Activated T-cell treated with anti-CD3 and anti-CD28 coated beads, Interleukin-2, amount 50 U/mL, for 72 hours (primary cell): Measurements from ENCODE around the gene CCL22. TPM values are rescaled to one million over a fixed set of nuclear protein-coding genes. Genes with fewer than 3 reads are reported as not detected.
"Not testable (repeated sequence)": the region's sequence is repeated elsewhere in the genome, so short reads cannot be mapped to it uniquely, and the experiment has no call there.

Experiments used
- ATAC-seq, 2 donors: fragments of 150-1000 bp; cut with Tn5 transposase; replicated peaks in 1 of 2; 2 replicates each; pipeline ENCODE4 v1.10.0; 2021; ENCODE audit warnings: moderate library complexity in 2 of 2, mild to moderate bottlenecking in 1 of 2
- DNase-seq, 2 donors: peaks; one replicate each; pipeline ENCODE4 v3.0.0; 2021 to 2022; ENCODE audit warnings: mixed read lengths in 1 of 2
- H3K27ac Mint-ChIP-seq: one replicate; pipeline ENCODE4 v1.8.0; 2022; ENCODE audit warnings: mild to moderate bottlenecking, moderate library complexity, mixed read lengths
- H3K27me3 Mint-ChIP-seq: one replicate; pipeline ENCODE4 v1.8.0; 2022; ENCODE audit warnings: low read depth, mixed read lengths
- H3K36me3 Mint-ChIP-seq, 2 donors: one replicate each; pipeline ENCODE4 v1.8.0; 2022; ENCODE audit warnings: mixed read lengths in 2 of 2, mild to moderate bottlenecking in 1 of 2; ENCODE audit not compliant: insufficient read depth in 2 of 2
- H3K4me1 Mint-ChIP-seq: one replicate; pipeline ENCODE4 v1.8.0; 2022; ENCODE audit warnings: low read depth, mixed read lengths
- H3K4me3 Mint-ChIP-seq, 2 donors: one replicate each; pipeline ENCODE4 v1.8.0; 2022; ENCODE audit warnings: mild to moderate bottlenecking in 2 of 2, mixed read lengths in 2 of 2, moderate library complexity in 2 of 2
- H3K9me3 Mint-ChIP-seq, 2 donors: one replicate each; pipeline ENCODE4 v1.8.0; 2022; ENCODE audit warnings: mixed read lengths in 2 of 2
- total RNA-seq, 2 donors: library from RNA; stranded (reverse); gene quantifications; one replicate each; pipeline ENCODE4 v1.2.3, GENCODE V29; 2022

The CCL22 gene
- total RNA-seq, 2 donors from 2014 or later: 4.6 to 8.0 TPM

- Mint-ChIP-seq H3K36me3 (no peaks in the 10 kb centered on the region), H3K4me3 (no peak overlapping the region), H3K9me3 (no peaks in the 10 kb centered on the region), H3K4me1 (no peaks in the 10 kb centered on the region), H3K27ac (no peak overlapping the region), H3K27me3 (no peaks in the 10 kb centered on the region)
- DNase-seq (no peak), ATAC-seq (no peak)
Measured at GRCh38 chr16:57396786-57397185, 38.2 kb downstream of the CCL22 start.

DNA sequence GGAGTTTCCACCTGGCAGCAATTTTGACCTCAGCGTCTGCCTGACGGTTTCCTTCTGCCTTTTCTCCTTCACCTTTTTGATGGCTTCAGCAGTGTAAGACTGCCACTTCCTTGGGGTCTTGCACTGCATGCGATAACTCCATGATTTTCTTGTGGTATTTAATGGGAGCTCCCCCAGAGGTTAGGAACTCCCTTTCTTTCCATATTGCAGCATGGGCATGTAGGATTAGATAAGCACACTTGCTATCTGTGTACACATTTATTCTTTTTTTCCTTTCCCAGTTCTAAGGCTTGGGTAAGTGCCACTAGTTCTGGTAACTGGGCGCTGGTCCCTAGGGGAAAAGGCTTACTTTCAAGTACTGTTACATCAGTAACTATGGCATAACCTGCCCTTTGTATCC, 38.9 kb downstream of the CCL22 start:
- not testable (repeated sequence) for H3K9me3 Mint-ChIP-seq, DNase-seq, H3K4me3 Mint-ChIP-seq, H3K27ac Mint-ChIP-seq, H3K36me3 Mint-ChIP-seq, H3K27me3 Mint-ChIP-seq, ATAC-seq, H3K4me1 Mint-ChIP-seq

DNA sequence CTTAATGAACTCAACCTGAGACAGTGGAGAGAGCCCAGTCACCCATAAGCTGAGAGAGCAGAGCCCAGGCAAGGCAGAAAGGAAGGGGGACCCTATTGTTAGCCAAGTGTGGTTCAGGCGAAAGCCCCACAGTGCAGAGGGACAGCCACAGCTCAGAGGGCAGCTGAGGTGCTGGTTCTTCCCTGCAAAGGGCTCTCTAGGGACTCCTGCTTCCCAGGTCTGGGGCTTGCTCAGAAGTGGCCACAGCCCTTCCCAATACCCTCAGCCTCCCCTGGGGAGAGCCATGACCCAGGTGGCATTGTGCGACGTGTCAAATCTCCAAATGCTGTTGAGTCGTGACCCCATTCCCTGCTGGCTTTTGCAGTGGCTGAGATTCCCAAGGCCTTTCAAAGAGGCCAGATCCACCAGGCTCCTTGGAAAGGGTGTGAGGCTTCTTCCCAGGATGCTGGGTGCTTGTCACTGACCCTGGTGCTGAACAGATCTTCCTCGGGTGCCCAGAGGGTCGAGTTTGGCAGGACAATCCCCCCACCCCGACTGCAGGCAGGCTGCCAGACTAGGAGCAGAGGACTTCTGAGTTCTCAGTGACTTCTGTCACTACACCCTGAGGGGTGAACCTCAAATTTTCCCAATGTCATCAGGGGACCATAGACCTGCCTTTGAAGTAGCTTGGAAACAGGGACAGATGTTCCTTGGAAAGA, 43.5 kb downstream of the CCL22 start:
- H3K27me3 Mint-ChIP-seq: no peaks in the 10 kb centered on the region

DNA sequence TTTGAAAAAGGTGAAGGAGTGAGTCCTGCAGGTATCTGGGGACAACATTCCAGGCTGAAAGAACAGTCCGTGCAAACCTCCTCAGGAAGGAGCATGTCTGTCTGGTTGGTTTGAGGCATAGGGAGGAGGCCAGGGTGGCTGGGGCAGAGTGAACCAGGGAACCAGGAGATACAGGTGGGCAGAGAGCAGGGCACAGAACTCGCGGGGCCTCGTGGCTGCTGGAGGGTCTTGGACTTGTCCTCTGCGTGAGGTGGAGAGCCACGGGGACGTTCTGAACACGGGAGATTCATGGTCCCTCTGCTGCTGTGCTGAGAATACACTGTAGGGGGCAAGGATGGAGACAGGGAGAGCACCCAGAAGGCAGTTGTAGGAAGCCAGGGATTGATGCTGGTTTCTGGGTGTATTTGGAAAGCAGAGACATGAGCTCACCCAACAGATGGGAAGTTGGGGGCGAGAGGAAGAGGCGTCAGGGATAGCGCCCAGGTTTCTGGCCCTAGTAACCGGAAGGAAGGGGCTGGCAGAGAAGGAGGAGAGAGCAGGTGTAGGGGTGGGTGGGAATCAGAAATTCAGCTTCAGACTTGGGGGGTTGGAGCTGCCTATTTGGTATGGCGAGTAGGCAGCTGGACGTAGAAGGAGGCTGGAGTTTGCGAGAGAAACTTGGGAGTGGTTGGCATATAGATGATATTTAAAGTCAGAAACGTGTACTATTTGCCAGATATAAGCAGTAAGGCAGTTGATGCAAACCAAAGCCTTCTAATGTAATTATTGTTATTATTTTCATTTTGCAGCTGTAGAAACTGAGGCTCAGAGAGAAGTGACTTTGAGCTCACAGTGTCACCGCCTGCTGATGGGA, 45.6 kb downstream of the CCL22 start, which contains the start of gene CCL17:
CCL17 (plus strand) TSS at position 803 of the 853 bp plus-strand sequence. CDS start 9,166 bp downstream, outside the sequence.
- H3K4me1 Mint-ChIP-seq: peaks cover 8% of the 10 kb centered on the region
- H3K27me3 Mint-ChIP-seq: no peaks in the 10 kb centered on the region
- ATAC-seq (peak in 1 of 2 donors; percentile 36), DNase-seq (no peak)
- H3K4me3 Mint-ChIP-seq: no peak within 1 kb of the TSS
- H3K27ac Mint-ChIP-seq: no peak within 1 kb of the TSS
- H3K9me3 Mint-ChIP-seq: no peaks in the 10 kb centered on the region
- no peaks in the 10 kb centered on the region for H3K36me3 Mint-ChIP-seq

More for the DNA sequence above, 43.5 kb downstream of the CCL22 start:
- no peak for DNase-seq
- ATAC-seq: no peak
- H3K9me3 Mint-ChIP-seq: no peaks in the 10 kb centered on the region
- H3K4me3 Mint-ChIP-seq: no peak overlapping the region
- no peak overlapping the region for H3K27ac Mint-ChIP-seq
- no peaks in the 10 kb centered on the region for H3K36me3 Mint-ChIP-seq
- peaks cover 8% of the 10 kb centered on the region for H3K4me1 Mint-ChIP-seq

GRCh38 chr16:57405097-57405496, 46.5 kb downstream of the CCL22 start:
- no peaks in the 10 kb centered on the region for H3K27me3 Mint-ChIP-seq
- no peak overlapping the region for H3K4me3 Mint-ChIP-seq
- DNase-seq (no peak), ATAC-seq (peak in 1 of 2 donors; percentile 35)
- no peaks in the 10 kb centered on the region for H3K36me3 Mint-ChIP-seq
- no peak overlapping the region for H3K27ac Mint-ChIP-seq
- peaks cover 8% of the 10 kb centered on the region for H3K4me1 Mint-ChIP-seq
- no peaks in the 10 kb centered on the region for H3K9me3 Mint-ChIP-seq

GRCh38 chr16:57406881-57407280, 48.3 kb downstream of the CCL22 start:
- H3K27ac Mint-ChIP-seq: no peak overlapping the region
- no peak for ATAC-seq

DNA sequence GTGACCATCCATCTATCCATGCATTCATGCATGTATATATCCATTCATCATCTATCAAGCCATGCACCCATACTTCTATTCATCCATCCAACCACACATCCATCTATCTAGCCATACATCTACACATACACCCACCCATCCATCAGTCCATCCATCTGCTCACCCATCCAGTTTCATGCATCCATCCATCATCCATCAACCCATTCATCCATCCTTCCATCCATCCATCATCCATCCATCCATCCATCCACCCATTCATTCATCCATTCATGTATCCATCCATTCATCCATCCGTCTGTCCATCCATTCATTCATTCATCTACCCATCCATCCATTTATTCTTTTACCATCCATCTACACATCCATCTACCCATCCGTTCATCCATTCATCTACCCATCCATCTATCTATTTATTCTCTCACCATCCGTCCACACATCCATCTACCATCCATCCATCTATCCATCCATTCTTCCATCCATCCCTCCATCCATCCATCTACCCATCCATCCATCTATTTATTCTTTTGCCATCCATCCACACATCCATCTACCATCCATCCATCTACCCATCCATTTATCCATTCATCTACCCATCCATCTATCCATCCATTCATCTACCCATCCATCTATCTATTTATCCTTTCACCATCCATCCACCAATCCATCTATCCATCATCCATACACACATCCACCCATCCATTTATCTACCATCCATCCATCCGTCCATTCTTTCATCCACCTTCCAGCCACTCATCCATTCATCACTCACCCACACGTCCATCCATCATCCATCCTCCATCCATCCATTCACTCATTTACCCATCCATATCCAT, 49.2 kb downstream of the CCL22 start:
- ATAC-seq: no peak
- H3K9me3 Mint-ChIP-seq: no peaks in the 10 kb centered on the region
- H3K27me3 Mint-ChIP-seq: no peaks in the 10 kb centered on the region

More at GRCh38 chr16:57406881-57407280, 48.3 kb downstream of the CCL22 start:
- no peaks in the 10 kb centered on the region for H3K27me3 Mint-ChIP-seq
- no peak for DNase-seq
- peaks cover 8% of the 10 kb centered on the region for H3K4me1 Mint-ChIP-seq
- no peaks in the 10 kb centered on the region for H3K9me3 Mint-ChIP-seq
- no peak overlapping the region for H3K4me3 Mint-ChIP-seq
- no peaks in the 10 kb centered on the region for H3K36me3 Mint-ChIP-seq

GRCh38 chr16:57409065-57409464, 50.5 kb downstream of the CCL22 start:
- H3K36me3 Mint-ChIP-seq: no peaks in the 10 kb centered on the region
- no peak overlapping the region for H3K4me3 Mint-ChIP-seq
- H3K9me3 Mint-ChIP-seq: no peaks in the 10 kb centered on the region
- DNase-seq: no peak
- no peak overlapping the region for H3K27ac Mint-ChIP-seq
- no peak for ATAC-seq
- H3K27me3 Mint-ChIP-seq: no peaks in the 10 kb centered on the region
- peaks cover 8% of the 10 kb centered on the region for H3K4me1 Mint-ChIP-seq

More for the DNA sequence above, 49.2 kb downstream of the CCL22 start:
- H3K4me3 Mint-ChIP-seq: no peak overlapping the region
- H3K27ac Mint-ChIP-seq: no peak overlapping the region
- DNase-seq: no peak
- peaks cover 8% of the 10 kb centered on the region for H3K4me1 Mint-ChIP-seq
- no peaks in the 10 kb centered on the region for H3K36me3 Mint-ChIP-seq

DNA sequence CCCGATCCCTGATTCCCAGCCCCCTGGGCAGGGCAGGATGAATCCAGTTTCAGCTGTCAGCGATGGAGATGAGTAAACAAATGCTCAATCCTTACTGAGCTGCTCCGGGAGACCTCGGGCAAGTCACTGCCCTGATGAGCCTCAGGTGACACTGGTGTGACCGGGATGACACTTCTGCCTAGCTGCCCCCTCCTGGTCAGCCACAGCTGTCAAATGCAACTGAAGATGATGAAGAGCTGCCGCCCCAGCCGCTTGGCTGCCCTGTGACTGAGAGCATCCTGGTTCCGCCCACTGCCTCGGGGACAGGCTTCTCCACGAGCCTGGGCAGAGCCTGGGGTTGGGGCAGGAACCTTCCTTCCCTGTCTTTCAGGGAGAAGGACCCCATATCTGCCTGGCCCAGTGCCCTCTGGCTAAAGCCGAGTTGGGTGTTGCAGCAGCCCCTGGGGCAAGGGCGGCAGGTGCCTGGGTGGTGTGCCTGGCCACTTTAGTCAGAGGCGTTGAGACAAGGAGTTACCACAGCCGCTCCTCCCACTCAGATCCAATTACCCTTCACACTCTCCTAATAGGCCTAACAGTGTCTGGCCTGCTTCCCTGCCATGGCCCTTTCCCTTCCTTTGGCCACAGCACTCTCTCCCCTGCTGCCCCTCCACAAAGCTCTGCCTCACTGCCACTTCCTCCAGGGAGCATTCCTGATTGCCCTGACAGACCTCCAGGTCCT, 51.4 kb downstream of the CCL22 start:
- peaks cover 6% of the 10 kb centered on the region for H3K4me1 Mint-ChIP-seq
- no peaks in the 10 kb centered on the region for H3K36me3 Mint-ChIP-seq
- no peak for ATAC-seq

DNA sequence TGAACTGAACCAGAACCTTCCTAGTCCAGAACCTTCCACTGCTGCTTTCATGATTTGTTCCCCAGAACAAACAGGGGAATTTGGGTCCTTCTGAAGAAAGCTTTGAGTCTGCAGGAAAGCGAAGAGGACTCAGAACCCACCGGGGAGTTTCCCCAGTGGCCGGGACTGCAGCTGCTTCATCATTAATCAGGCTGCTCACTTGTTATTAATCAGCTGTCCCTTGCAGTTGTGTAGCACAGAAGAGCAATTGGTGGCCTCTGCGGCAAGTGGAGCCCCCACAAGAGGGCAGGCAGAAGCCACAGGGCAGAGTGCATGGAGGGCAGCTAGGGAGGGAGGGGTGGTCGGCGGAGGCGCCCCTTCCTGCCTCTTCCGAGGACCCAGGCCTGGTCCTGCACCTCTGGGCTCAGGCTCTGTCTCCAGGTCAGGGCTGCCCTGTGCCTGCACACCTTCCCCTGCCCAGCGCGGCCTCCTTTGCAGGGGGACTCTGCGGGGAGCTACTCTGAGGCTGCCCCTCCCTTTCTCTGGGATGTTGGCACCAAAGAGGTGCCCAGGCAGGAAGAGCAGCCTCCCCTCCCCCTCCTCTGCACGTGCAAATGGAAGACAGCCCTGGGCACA, 52.9 kb downstream of the CCL22 start:
- Mint-ChIP-seq H3K27me3 (no peaks in the 10 kb centered on the region), H3K36me3 (no peaks in the 10 kb centered on the region), H3K4me1 (no peaks in the 10 kb centered on the region), H3K4me3 (peak overlapping the region in 1 of 2 donors; percentile 36), H3K27ac (no peak overlapping the region), H3K9me3 (no peaks in the 10 kb centered on the region)
- ATAC-seq (peak in 1 of 2 donors; percentile 38), DNase-seq (no peak)

More for the DNA sequence above, 51.4 kb downstream of the CCL22 start:
- no peak for DNase-seq
- Mint-ChIP-seq H3K4me3 (no peak overlapping the region), H3K9me3 (no peaks in the 10 kb centered on the region), H3K27me3 (no peaks in the 10 kb centered on the region), H3K27ac (no peak overlapping the region)

DNA sequence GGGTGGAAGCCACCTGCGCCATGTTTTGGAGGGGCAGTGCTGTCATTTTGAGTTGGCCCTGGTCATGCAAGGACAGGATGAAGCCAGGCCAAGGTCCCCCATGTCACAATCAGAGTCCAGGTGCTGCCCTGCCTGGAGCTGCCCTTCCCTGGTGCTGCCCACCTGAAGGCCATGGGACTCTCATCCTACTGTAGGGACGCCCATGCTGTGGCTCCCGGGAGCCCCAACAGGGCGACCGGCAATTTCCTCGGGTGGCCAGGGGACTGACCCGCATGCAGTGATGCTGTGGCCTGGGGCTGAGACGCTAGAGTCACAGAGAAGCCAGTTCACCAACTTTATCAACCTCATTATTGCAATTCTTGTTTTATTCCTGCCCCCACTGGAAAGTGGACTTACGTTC, 54.0 kb downstream of the CCL22 start:
- no peaks in the 10 kb centered on the region for H3K36me3 Mint-ChIP-seq
- no peak for DNase-seq
- H3K9me3 Mint-ChIP-seq: no peaks in the 10 kb centered on the region
- no peaks in the 10 kb centered on the region for H3K27me3 Mint-ChIP-seq
- no peak overlapping the region for H3K4me3 Mint-ChIP-seq
- peaks cover 7% of the 10 kb centered on the region for H3K4me1 Mint-ChIP-seq
- no peak overlapping the region for H3K27ac Mint-ChIP-seq
- ATAC-seq: no peak

- Mint-ChIP-seq H3K27ac (no peak overlapping the region), H3K4me1 (peaks cover 7% of the 10 kb centered on the region), H3K27me3 (no peaks in the 10 kb centered on the region), H3K36me3 (no peaks in the 10 kb centered on the region), H3K9me3 (no peaks in the 10 kb centered on the region), H3K4me3 (no peak overlapping the region)
- ATAC-seq (no peak), DNase-seq (no peak)
Measured at GRCh38 chr16:57413301-57413730, 54.7 kb downstream of the CCL22 start.
